COLO668 (cell line): ENCODE data around the gene GZF1.

ENCODE experiments used
- DNase-seq: peaks from one replicate; lab custom pipeline; 2025; ENCODE audit not compliant: unreplicated experiment; lab: John Stamatoyannopoulos, UW

The GZF1 gene

GRCh38 chr20:23361476-23362391 is at the start of gene GZF1:
GZF1 (plus strand) TSS chr20:23362182; CDS start chr20:23364384, 2,202 bp downstream.
- peak; percentile 99 for DNase-seq

- no peak for DNase-seq
These were observed 48.7 kb upstream of the GZF1 start for GRCh38 chr20:23313271-23313670.

- no peak for DNase-seq
These were observed 47.3 kb upstream of the GZF1 start for GRCh38 chr20:23314699-23315098.

- DNase-seq: no peak
These were observed 46.9 kb upstream of the GZF1 start for GRCh38 chr20:23315099-23315498.

GRCh38 chr20:23316626-23317025 is 45.4 kb upstream of the GZF1 start:
- DNase-seq: no peak

GRCh38 chr20:23317081-23317480 is 44.9 kb upstream of the GZF1 start:
- no peak for DNase-seq

- no peak for DNase-seq
These were observed 43.6 kb upstream of the GZF1 start for GRCh38 chr20:23318347-23318746.

- DNase-seq: no peak
These were observed 41.7 kb upstream of the GZF1 start for GRCh38 chr20:23320317-23320716.

GRCh38 chr20:23325107-23325506 is 36.9 kb upstream of the GZF1 start:
- DNase-seq: no peak

- DNase-seq: no peak
These were observed 35.2 kb upstream of the GZF1 start for GRCh38 chr20:23326774-23327173.

GRCh38 chr20:23327617-23328333 is 34.2 kb upstream of the GZF1 start:
- DNase-seq: no peak

GRCh38 chr20:23331450-23332350 is 30.3 kb upstream of the GZF1 start:
- no peak for DNase-seq

GRCh38 chr20:23332467-23332866 is 29.5 kb upstream of the GZF1 start:
- DNase-seq: no peak

GRCh38 chr20:23334111-23334510 is 27.9 kb upstream of the GZF1 start:
- DNase-seq: no peak

- DNase-seq: no peak
These were observed 26.5 kb upstream of the GZF1 start for GRCh38 chr20:23335521-23335920.

- no peak for DNase-seq
These were observed 25.5 kb upstream of the GZF1 start for GRCh38 chr20:23336476-23336875.

- no peak for DNase-seq
These were observed 24.7 kb upstream of the GZF1 start for GRCh38 chr20:23337312-23337711.

GRCh38 chr20:23339986-23340385 is 22.0 kb upstream of the GZF1 start:
- no peak for DNase-seq

GRCh38 chr20:23340524-23340923 is 21.5 kb upstream of the GZF1 start:
- peak; percentile 34 for DNase-seq

GRCh38 chr20:23341073-23341472 is 20.9 kb upstream of the GZF1 start:
- no peak for DNase-seq

- no peak for DNase-seq
These were observed 18.4 kb upstream of the GZF1 start for GRCh38 chr20:23343590-23343989.
